Astrocyte of the spinal cord (primary cell): ENCODE data around the gene SNED1.

Experiments used
- DNase-seq: peaks from one replicate; pipeline ENCODE4 v3.0.0; 2011; ENCODE audit warnings: low read depth, low spot score
- H3K4me3 ChIP-seq: 2 replicates; pipeline ENCODE4 v1.5.1; 2011; ENCODE audit warnings: low read depth, mild to moderate bottlenecking, low read length, moderate library complexity
- CTCF ChIP-seq: IDR thresholded peaks from 2 replicates; pipeline ENCODE4 v1.5.1; 2012; ENCODE audit warnings: low read depth, mild to moderate bottlenecking, low read length, inconsistent platforms
- in situ Hi-C: cut with HindIII; loops from 2 replicates; pipeline ENCODE4 v1.10.0; 2017; ENCODE audit warnings: low sequenced_read_pairs

SNED1 gene

GRCh38 chr2:240990726-240991377 lies 7.6 kb upstream of the SNED1 start:
- no peak for TF ChIP-seq CTCF
- no peak overlapping the region for H3K4me3 ChIP-seq
- DNase-seq = no peak
- in situ Hi-C loops = no loop called here

GRCh38 chr2:240991378-240992263 lies 6.8 kb upstream of the SNED1 start:
- no peak overlapping the region for H3K4me3 ChIP-seq
- DNase-seq = peak; percentile 97
- in situ Hi-C loops = no loop called here
- no peak for TF ChIP-seq CTCF

GRCh38 chr2:240992572-240993291 lies 5.7 kb upstream of the SNED1 start:
- H3K4me3 ChIP-seq = no peak overlapping the region
- no peak for TF ChIP-seq CTCF
- in situ Hi-C loops = no loop called here
- DNase-seq = no peak

- no peak for TF ChIP-seq CTCF
- H3K4me3 ChIP-seq = no peak overlapping the region
- in situ Hi-C loops = no loop called here
- no peak for DNase-seq
Observed at GRCh38 chr2:240993446-240994170, 4.8 kb upstream of the SNED1 start.

- H3K4me3 ChIP-seq = no peak overlapping the region
- in situ Hi-C loops = no loop called here
- DNase-seq = no peak
- no peak for TF ChIP-seq CTCF
Observed at GRCh38 chr2:240994171-240994896, 4.1 kb upstream of the SNED1 start.
